T1000 (cell line): ENCODE results near the gene RPS2.

ENCODE experiments used
- DNase-seq: peaks from one replicate; lab custom pipeline; 2025; ENCODE audit warnings: mixed read lengths; lab: John Stamatoyannopoulos, UW

Gene RPS2

DNA sequence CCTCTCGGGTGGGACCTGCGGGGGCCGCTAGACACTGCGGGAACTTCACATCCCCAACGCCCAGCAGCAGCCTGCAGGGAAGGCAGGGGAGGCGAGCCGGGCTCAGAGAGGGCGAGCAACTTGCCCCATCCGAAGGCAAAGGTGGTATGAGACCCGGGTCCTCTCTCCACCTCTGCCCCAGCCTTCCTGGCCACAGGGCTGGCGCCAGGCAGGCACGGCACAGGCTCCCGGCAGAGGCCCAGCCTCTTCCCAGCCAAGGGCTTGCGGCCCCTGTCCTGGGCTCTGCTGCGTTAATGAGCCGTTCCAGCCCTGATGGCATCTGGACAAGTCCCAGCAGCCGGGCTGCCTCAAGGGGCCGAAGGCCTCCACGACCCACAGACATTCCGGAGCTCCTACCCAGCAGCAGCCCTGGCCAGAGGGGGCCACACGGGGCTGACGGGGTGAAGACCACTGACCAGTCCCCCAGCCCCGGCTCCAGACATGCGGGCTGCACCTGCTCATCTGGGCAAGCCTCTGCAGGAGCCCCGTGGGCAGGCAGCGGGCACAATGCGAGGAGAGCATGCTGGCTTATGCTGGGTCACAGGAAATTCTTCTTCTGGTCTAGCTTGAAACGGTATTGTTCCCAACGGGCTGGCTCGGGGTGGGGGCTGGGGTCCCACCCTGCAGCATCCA lies 45.2 kb downstream of the RPS2 start:
- DNase-seq: no peak

DNA sequence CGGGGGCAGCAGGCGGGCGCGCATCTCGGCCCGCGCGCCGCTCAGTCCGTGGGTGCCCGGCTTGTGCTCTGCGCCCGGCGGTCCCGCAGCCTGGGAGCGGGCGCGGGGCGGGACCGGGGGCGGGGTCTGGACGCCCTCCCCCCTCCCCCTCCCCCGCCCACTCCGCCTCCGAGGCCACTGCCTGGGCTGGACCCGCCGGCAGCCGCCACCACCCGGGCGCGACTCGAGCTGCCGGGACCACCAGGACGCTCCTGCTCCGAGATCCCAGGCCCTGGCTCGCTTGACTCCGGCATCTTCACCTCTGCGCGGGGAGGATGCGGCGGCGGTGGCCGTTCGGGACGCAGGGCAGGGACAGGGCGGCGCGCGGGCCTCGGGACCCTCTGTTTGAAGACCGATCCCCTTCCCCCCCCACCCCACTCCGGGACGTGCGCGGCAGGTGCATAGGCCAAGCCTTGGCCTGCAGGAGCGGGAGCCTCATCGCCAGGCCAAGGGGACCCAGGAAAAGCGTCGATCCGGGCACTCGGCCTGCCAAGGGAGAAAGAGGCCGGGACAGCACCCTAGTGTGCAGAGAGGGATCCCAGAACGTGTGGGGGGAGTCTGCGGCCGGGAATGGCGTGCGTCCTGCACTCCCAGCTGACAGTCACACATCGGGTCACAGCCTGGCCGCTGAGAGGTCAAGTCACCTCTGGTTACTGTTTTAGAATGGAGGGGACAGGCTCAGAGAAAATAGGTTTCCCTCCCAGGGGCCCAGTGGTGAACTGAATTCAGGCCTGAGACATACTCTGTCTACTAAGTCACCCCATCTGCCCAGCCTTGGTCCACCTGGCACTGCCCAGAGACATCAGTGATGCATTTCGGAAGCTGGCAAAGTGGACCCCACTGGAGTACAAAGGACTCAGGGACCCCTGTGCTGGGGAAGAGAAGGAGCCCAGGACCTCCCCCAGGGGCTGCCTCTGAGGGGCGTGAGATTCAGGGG lies 46.0 kb downstream of the RPS2 start, which contains the start of gene HS3ST6:
Gene HS3ST6, minus strand, starts transcription at position 65 of the 976 bp plus-strand sequence. CDS start 92 bp downstream, outside the sequence.
- DNase-seq: no peak

- no peak for DNase-seq
Measured at GRCh38 chr16:1917665-1918350, 46.8 kb downstream of the RPS2 start.

GRCh38 chr16:1917056-1917664 lies 47.5 kb downstream of the RPS2 start:
- no peak for DNase-seq

GRCh38 chr16:1916640-1916990 lies 48.0 kb downstream of the RPS2 start:
- no peak for DNase-seq

GRCh38 chr16:1915732-1916639 lies 48.6 kb downstream of the RPS2 start:
- no peak for DNase-seq

DNA sequence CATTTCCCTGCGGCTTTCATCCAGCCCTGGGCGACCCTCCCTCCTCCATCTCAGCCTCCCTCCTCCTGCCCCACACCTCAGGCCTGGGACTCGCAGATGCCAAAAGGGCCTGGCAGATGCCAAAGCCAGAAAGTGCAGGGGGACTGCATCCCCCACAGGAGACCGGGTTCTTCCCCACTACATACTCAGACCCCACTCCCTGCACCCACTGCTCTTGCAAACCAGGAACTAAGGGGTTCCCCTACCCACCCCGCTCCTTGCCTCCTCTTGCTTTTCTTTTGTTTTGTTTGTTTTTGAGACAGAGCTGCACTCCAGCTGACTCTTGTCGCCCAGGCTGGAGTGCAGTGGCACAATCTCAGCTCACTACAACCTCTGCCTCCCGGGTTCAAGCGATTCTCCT lies 49.6 kb downstream of the RPS2 start:
- DNase-seq: no peak

- no peak for DNase-seq
Measured at GRCh38 chr16:1914084-1914608, 50.5 kb downstream of the RPS2 start.

GRCh38 chr16:1913327-1914083 lies 51.1 kb downstream of the RPS2 start:
- no peak for DNase-seq

GRCh38 chr16:1912215-1912543 lies 52.4 kb downstream of the RPS2 start:
- DNase-seq: no peak
